Neural cell (in vitro differentiated cells): ENCODE results near the gene CDK6. TPM values are rescaled to one million over a fixed set of nuclear protein-coding genes. Genes with fewer than 3 reads are reported as not detected.

Experiments
- H2AFZ ChIP-seq: fragments of 200-600, 300-800 bp; sonication (generic), shearing (Covaris generic); 2 replicates; pipeline ENCODE4 v1.6.0; 2014; ENCODE audit warnings: low read depth, mild to moderate bottlenecking, antibody characterized with exemption, low read length, moderate library complexity
- H3F3A ChIP-seq: fragments of 200-600 bp; shearing (Covaris generic); 2 replicates; pipeline ENCODE4 v1.6.1; 2016; ENCODE audit warnings: mild to moderate bottlenecking, moderate library complexity, mixed read lengths, antibody characterized with exemption, low read length; ENCODE audit not compliant: insufficient read depth, poor library complexity, severe bottlenecking
- H3K27ac ChIP-seq: fragments of 200-600, 300-800 bp; sonication (generic), shearing (Covaris generic); 2 replicates; pipeline ENCODE4 v1.5.1; 2014; ENCODE audit warnings: mild to moderate bottlenecking, low read length, moderate library complexity
- H3K27me3 ChIP-seq: fragments of 300-800, 200-600 bp; sonication (generic), shearing (Covaris generic); 2 replicates; pipeline ENCODE4 v1.6.0; 2014; ENCODE audit warnings: mild to moderate bottlenecking, low read depth, low read length, moderate library complexity; ENCODE audit not compliant: insufficient read depth
- H3K36me3 ChIP-seq: fragments of 300-800, 200-600 bp; sonication (generic), shearing (Covaris generic); 2 replicates; pipeline ENCODE4 v1.5.1; 2014; ENCODE audit warnings: mild to moderate bottlenecking, antibody characterized with exemption, low read length, moderate library complexity; ENCODE audit not compliant: insufficient read depth
- H3K4me2 ChIP-seq: fragments of 300-800, 200-600 bp; sonication (generic), shearing (Covaris generic); 2 replicates; pipeline ENCODE4 v1.6.0; 2014; ENCODE audit warnings: mild to moderate bottlenecking, low read length
- H3K4me3 ChIP-seq: fragments of 300-800, 200-600 bp; sonication (generic), shearing (Covaris generic); 2 replicates; pipeline ENCODE4 v1.5.1; 2014; ENCODE audit warnings: mild to moderate bottlenecking, low read length, moderate library complexity
- H3K79me2 ChIP-seq: fragments of 200-600 bp; shearing (Covaris generic); replicated peaks from 2 replicates; pipeline ENCODE4 v1.6.0; 2014; ENCODE audit warnings: mild to moderate bottlenecking, low read length, moderate library complexity; ENCODE audit not compliant: insufficient read depth
- H3K9ac ChIP-seq: fragments of 300-800, 200-600 bp; sonication (generic), shearing (Covaris generic); 2 replicates; pipeline ENCODE4 v1.6.1; 2016; ENCODE audit warnings: mild to moderate bottlenecking, low read length, mixed read lengths
- H3K9me2 ChIP-seq: fragments of 200-600 bp; shearing (Covaris generic); 2 replicates; pipeline ENCODE4 v1.6.1; 2016; ENCODE audit warnings: mild to moderate bottlenecking, low read length, mixed read lengths; ENCODE audit not compliant: insufficient read depth
- H3K9me3 ChIP-seq: fragments of 200-600, 300-800 bp; sonication (generic), shearing (Covaris generic); 2 replicates; pipeline ENCODE4 v1.6.1; 2016; ENCODE audit warnings: mild to moderate bottlenecking, mixed run types, low read length, moderate library complexity, mixed read lengths
- H4K20me1 ChIP-seq: fragments of 200-600 bp; shearing (Covaris generic); 2 replicates; pipeline ENCODE4 v1.6.1; 2016; ENCODE audit warnings: mild to moderate bottlenecking, mixed run types; ENCODE audit not compliant: insufficient read depth
- EP300 ChIP-seq: fragments of 450-650 bp; conservative IDR thresholded peaks from 2 replicates; pipeline ENCODE4 v1.6.1; 2014; ENCODE audit warnings: antibody characterized with exemption, mild to moderate bottlenecking, moderate library complexity; ENCODE audit not compliant: poor library complexity, severe bottlenecking
- EZH2 ChIP-seq: fragments of 200-600, 300-800 bp; shearing (Covaris generic), sonication (generic); IDR thresholded peaks from 2 replicates; pipeline ENCODE4 v1.6.1; 2014; ENCODE audit warnings: antibody characterized with exemption, low read length, borderline replicate concordance, mild to moderate bottlenecking; ENCODE audit not compliant: insufficient read depth, poor library complexity, severe bottlenecking
- MXI1 ChIP-seq: fragments of 450-650 bp; conservative IDR thresholded peaks from 2 replicates; pipeline ENCODE4 v1.6.1; 2014; ENCODE audit warnings: antibody characterized with exemption, mild to moderate bottlenecking; ENCODE audit not compliant: poor library complexity, severe bottlenecking
- POLR2AphosphoS5 ChIP-seq: IDR thresholded peaks from 2 replicates; pipeline ENCODE4 v1.6.1; 2012
- RAD21 ChIP-seq: fragments of 450-650 bp; conservative IDR thresholded peaks from 2 replicates; pipeline ENCODE4 v1.6.1; 2014; ENCODE audit warnings: antibody characterized with exemption, mild to moderate bottlenecking, moderate library complexity
- SMC3 ChIP-seq: fragments of 450-650 bp; conservative IDR thresholded peaks from 2 replicates; pipeline ENCODE4 v1.6.1; 2014; ENCODE audit warnings: antibody characterized with exemption, mild to moderate bottlenecking, moderate library complexity; ENCODE audit not compliant: poor library complexity
- TAF1 ChIP-seq: IDR thresholded peaks from 2 replicates; pipeline ENCODE4 v1.6.1; 2012; ENCODE audit warnings: low read depth
- polyA plus RNA-seq: library from polyadenylated mRNA; depleted of rRNA; stranded (reverse); fragments of >200 nt; gene quantifications from 2 replicates; pipeline ENCODE4 v1.2.3, GENCODE V29; 2014
- TF ChIP-seq, protein P1 (sequence below): fragments of 450-650 bp; IDR thresholded peaks from 2 replicates; pipeline ENCODE4 v1.5.1; 2014; ENCODE audit warnings: antibody characterized with exemption, mild to moderate bottlenecking, moderate library complexity; ENCODE audit not compliant: poor library complexity, severe bottlenecking
- TF ChIP-seq, protein P2 (sequence below): IDR thresholded peaks from 2 replicates; pipeline ENCODE4 v1.6.1; 2012; ENCODE audit warnings: borderline replicate concordance

The CDK6 gene
- polyA plus RNA-seq, 1 donor from 2014 or later = 4.1 TPM

DNA sequence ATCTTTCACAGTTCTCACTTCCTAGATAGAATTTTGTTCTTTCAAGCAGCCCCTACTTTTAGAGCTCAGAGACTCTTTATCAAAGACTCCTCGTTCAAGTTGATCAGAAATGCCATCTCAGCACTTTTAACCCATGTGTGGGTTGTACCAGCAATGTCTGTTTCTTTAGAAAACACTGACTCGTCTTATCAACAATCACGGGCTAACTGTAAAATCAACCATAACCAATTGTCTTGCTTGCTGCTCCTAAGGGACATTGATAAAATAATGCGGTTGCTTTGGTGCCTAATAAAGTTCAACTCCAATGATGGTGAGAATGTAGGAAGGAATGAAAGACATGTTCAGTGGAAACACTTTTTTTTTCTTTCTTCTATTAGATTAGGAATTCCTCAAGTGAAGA, 12.9 kb upstream of the CDK6 start:
- Histone ChIP-seq H3F3A (no peaks in the 10 kb centered on the region), H3K36me3 (no peaks in the 10 kb centered on the region), H3K27ac (no peak overlapping the region), H2AFZ (no peak overlapping the region), H3K9me3 (no peaks in the 10 kb centered on the region), H3K4me2 (no peak overlapping the region), H4K20me1 (no peaks in the 10 kb centered on the region), H3K9ac (no peak overlapping the region), H3K27me3 (no peaks in the 10 kb centered on the region), H3K79me2 (no peaks in the 10 kb centered on the region), H3K9me2 (no peaks in the 10 kb centered on the region), H3K4me3 (no peak overlapping the region)
- TF ChIP-seq SMC3 (no peak), MXI1 (no peak), EP300 (no peak), EZH2 (no peak), TAF1 (no peak), RAD21 (no peak), POLR2AphosphoS5 (no peak)
- TF ChIP-seq, protein P1, sequence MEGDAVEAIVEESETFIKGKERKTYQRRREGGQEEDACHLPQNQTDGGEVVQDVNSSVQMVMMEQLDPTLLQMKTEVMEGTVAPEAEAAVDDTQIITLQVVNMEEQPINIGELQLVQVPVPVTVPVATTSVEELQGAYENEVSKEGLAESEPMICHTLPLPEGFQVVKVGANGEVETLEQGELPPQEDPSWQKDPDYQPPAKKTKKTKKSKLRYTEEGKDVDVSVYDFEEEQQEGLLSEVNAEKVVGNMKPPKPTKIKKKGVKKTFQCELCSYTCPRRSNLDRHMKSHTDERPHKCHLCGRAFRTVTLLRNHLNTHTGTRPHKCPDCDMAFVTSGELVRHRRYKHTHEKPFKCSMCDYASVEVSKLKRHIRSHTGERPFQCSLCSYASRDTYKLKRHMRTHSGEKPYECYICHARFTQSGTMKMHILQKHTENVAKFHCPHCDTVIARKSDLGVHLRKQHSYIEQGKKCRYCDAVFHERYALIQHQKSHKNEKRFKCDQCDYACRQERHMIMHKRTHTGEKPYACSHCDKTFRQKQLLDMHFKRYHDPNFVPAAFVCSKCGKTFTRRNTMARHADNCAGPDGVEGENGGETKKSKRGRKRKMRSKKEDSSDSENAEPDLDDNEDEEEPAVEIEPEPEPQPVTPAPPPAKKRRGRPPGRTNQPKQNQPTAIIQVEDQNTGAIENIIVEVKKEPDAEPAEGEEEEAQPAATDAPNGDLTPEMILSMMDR = no peak
- TF ChIP-seq, protein P2, sequence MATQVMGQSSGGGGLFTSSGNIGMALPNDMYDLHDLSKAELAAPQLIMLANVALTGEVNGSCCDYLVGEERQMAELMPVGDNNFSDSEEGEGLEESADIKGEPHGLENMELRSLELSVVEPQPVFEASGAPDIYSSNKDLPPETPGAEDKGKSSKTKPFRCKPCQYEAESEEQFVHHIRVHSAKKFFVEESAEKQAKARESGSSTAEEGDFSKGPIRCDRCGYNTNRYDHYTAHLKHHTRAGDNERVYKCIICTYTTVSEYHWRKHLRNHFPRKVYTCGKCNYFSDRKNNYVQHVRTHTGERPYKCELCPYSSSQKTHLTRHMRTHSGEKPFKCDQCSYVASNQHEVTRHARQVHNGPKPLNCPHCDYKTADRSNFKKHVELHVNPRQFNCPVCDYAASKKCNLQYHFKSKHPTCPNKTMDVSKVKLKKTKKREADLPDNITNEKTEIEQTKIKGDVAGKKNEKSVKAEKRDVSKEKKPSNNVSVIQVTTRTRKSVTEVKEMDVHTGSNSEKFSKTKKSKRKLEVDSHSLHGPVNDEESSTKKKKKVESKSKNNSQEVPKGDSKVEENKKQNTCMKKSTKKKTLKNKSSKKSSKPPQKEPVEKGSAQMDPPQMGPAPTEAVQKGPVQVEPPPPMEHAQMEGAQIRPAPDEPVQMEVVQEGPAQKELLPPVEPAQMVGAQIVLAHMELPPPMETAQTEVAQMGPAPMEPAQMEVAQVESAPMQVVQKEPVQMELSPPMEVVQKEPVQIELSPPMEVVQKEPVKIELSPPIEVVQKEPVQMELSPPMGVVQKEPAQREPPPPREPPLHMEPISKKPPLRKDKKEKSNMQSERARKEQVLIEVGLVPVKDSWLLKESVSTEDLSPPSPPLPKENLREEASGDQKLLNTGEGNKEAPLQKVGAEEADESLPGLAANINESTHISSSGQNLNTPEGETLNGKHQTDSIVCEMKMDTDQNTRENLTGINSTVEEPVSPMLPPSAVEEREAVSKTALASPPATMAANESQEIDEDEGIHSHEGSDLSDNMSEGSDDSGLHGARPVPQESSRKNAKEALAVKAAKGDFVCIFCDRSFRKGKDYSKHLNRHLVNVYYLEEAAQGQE = no peak

DNA sequence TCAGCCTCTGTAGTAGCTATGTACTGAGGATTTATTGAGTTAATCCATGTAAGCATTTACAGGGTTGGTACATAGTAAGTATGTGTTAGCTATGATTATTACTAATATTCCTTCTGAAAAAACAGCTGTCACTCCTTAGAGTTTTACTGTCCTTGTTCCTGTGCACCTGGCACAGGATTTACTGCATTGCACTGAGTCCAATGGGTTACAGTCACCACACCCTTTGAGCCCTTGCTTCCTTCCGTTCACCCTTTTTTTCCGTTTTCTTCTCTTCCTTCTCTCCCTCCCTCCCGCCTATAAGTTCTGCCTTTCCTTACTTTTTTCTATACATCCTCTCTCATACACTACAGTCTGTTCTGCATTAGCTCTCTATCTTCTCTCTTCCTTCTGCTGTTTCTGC, 12.5 kb upstream of the CDK6 start:
- H3K27ac ChIP-seq = no peak overlapping the region
- H3F3A ChIP-seq = no peaks in the 10 kb centered on the region
- no peak overlapping the region for H3K4me2 ChIP-seq
- no peaks in the 10 kb centered on the region for H3K27me3 ChIP-seq
- no peak overlapping the region for H3K4me3 ChIP-seq
- no peaks in the 10 kb centered on the region for H3K9me2 ChIP-seq
- TF ChIP-seq TAF1 = no peak
- TF ChIP-seq EP300 = no peak
- no peak for TF ChIP-seq MXI1
- TF ChIP-seq, protein P1 = no peak
- TF ChIP-seq SMC3 = no peak
- TF ChIP-seq EZH2 = no peak
- TF ChIP-seq RAD21 = no peak
- TF ChIP-seq POLR2AphosphoS5 = no peak
- TF ChIP-seq, protein P2 = no peak
- H4K20me1 ChIP-seq = no peaks in the 10 kb centered on the region
- H3K9me3 ChIP-seq = no peaks in the 10 kb centered on the region
- no peaks in the 10 kb centered on the region for H3K79me2 ChIP-seq
- no peak overlapping the region for H2AFZ ChIP-seq
- no peak overlapping the region for H3K9ac ChIP-seq
- H3K36me3 ChIP-seq = no peaks in the 10 kb centered on the region
